DMS114 treated with DMSO at 0.1 percent for 48 hours (cell line): ENCODE results near the gene GMPS.
"Not testable (repeated sequence)": the region's sequence is repeated elsewhere in the genome, so short reads cannot be mapped to it uniquely, and the experiment has no call there.

Experiments
- DNase-seq: peaks from one replicate; lab custom pipeline; 2025; ENCODE audit not compliant: unreplicated experiment; lab: John Stamatoyannopoulos, UW

Gene GMPS

GRCh38 chr3:155870133-155870944 lies at the start of gene GMPS:
GMPS (plus strand) TSS chr3:155870650; CDS start chr3:155870871, 221 bp downstream.
- DNase-seq = peak; percentile 78

GRCh38 chr3:155828490-155829098 lies 41.9 kb upstream of the GMPS start:
- not testable (repeated sequence) for DNase-seq

- no peak for DNase-seq
Observed at GRCh38 chr3:155835341-155836071, 34.9 kb upstream of the GMPS start.

- DNase-seq = no peak
Observed at GRCh38 chr3:155843569-155843968, 26.9 kb upstream of the GMPS start.

GRCh38 chr3:155846119-155846518 lies 24.3 kb upstream of the GMPS start:
- no peak for DNase-seq

GRCh38 chr3:155847993-155848392 lies 22.5 kb upstream of the GMPS start:
- DNase-seq = no peak

GRCh38 chr3:155849404-155849803 lies 21.0 kb upstream of the GMPS start:
- DNase-seq = not testable (repeated sequence)

- no peak for DNase-seq
Observed at GRCh38 chr3:155852341-155852740, 18.1 kb upstream of the GMPS start.

- DNase-seq = no peak
Observed at GRCh38 chr3:155853214-155854140, 17.0 kb upstream of the GMPS start.

- peak; percentile 97 for DNase-seq
Observed at GRCh38 chr3:155854141-155854940, 16.1 kb upstream of the GMPS start, which contains the start of gene SLC33A1. SLC33A1 (minus strand) TSS chr3:155854427; CDS start chr3:155853997, 430 bp downstream.

GRCh38 chr3:155859859-155860258 lies 10.6 kb upstream of the GMPS start:
- peak; percentile 66 for DNase-seq

- not testable (repeated sequence) for DNase-seq
Observed at GRCh38 chr3:155860424-155860823, 10.0 kb upstream of the GMPS start.

- no peak for DNase-seq
Observed at GRCh38 chr3:155861476-155862183, 8.8 kb upstream of the GMPS start.

- not testable (repeated sequence) for DNase-seq
Observed at GRCh38 chr3:155862290-155862982, 8.0 kb upstream of the GMPS start.

GRCh38 chr3:155863072-155863784 lies 7.2 kb upstream of the GMPS start:
- no peak for DNase-seq

- DNase-seq = no peak
Observed at GRCh38 chr3:155869691-155870090, 759 bp upstream of the GMPS start.

GRCh38 chr3:155870945-155871745 lies 695 bp downstream of the GMPS start:
- peak; percentile 16 for DNase-seq
